GM23338 (cell line): ENCODE results near the gene GRIA3. TPM values are rescaled to one million over a fixed set of nuclear protein-coding genes. Genes with fewer than 3 reads are reported as not detected.

Experiments
- ATAC-seq: fragments of 200-7000 bp; cut with Tn5 transposase; 3 replicates; pipeline ENCODE4 v1.9.1; 2020
- DNase-seq: peaks from one replicate; pipeline ENCODE4 v3.0.0-alpha.2; 2015; ENCODE audit warnings: low spot score
- H2AFZ ChIP-seq: fragments of 200-600 bp; sonication (generic); 2 replicates; pipeline ENCODE4 v1.8.0; 2016; ENCODE audit warnings: antibody characterized with exemption, mild to moderate bottlenecking, moderate library complexity
- H3F3A ChIP-seq: fragments of 200-600 bp; sonication (generic); replicated peaks from 2 replicates; pipeline ENCODE4 v1.8.0; 2017; ENCODE audit warnings: antibody characterized with exemption, mixed run types, low read depth
- H3K27ac ChIP-seq: fragments of 200-600 bp; sonication (generic); 2 replicates; pipeline ENCODE4 v1.6.1; 2016; ENCODE audit warnings: low read depth
- H3K27me3 ChIP-seq: fragments of 200-600 bp; sonication (generic); 2 replicates; pipeline ENCODE4 v1.8.0; 2016; ENCODE audit warnings: mild to moderate bottlenecking, mixed run types, moderate library complexity; ENCODE audit not compliant: insufficient read depth
- H3K36me3 ChIP-seq: fragments of 200-600 bp; sonication (generic); 2 replicates; pipeline ENCODE4 v1.8.0; 2016; ENCODE audit warnings: mild to moderate bottlenecking; ENCODE audit not compliant: insufficient read depth
- H3K4me1 ChIP-seq: fragments of 200-600 bp; sonication (generic); 2 replicates; pipeline ENCODE4 v1.8.0; 2016; ENCODE audit warnings: mild to moderate bottlenecking, moderate library complexity; ENCODE audit not compliant: insufficient read depth
- H3K4me2 ChIP-seq: fragments of 200-600 bp; sonication (generic); 2 replicates; pipeline ENCODE4 v1.7.1; 2017; ENCODE audit warnings: mixed run types
- H3K4me3 ChIP-seq: fragments of 200-600 bp; sonication (generic); 2 replicates; pipeline ENCODE4 v1.6.1; 2016; ENCODE audit warnings: mixed run types
- H3K79me2 ChIP-seq: fragments of 200-600 bp; sonication (generic); replicated peaks from 2 replicates; pipeline ENCODE4 v1.8.0; 2017; ENCODE audit warnings: mild to moderate bottlenecking; ENCODE audit not compliant: insufficient read depth
- H3K9me2 ChIP-seq: fragments of 200-600 bp; sonication (generic); 2 replicates; pipeline ENCODE4 v1.8.0; 2017; ENCODE audit not compliant: insufficient read depth
- H4K20me1 ChIP-seq: fragments of 200-600 bp; sonication (generic); replicated peaks from 2 replicates; pipeline ENCODE4 v1.8.0; 2017; ENCODE audit warnings: mild to moderate bottlenecking; ENCODE audit not compliant: insufficient read depth
- H3K27ac Mint-ChIP-seq: 2 replicates; pipeline ENCODE4 v1.8.0; 2020; ENCODE audit warnings: inconsistent platforms, mild to moderate bottlenecking, moderate library complexity, mixed read lengths
- H3K27me3 Mint-ChIP-seq: 3 replicates; pipeline ENCODE4 v1.8.0; 2022; ENCODE audit warnings: low read depth, mild to moderate bottlenecking, moderate library complexity, mixed read lengths, inconsistent platforms; ENCODE audit not compliant: insufficient read depth, poor library complexity
- H3K36me3 Mint-ChIP-seq: 3 replicates; pipeline ENCODE4 v1.8.0; 2021; ENCODE audit warnings: low read depth, mild to moderate bottlenecking, inconsistent platforms, moderate library complexity, mixed read lengths
- H3K4me1 Mint-ChIP-seq: 3 replicates; pipeline ENCODE4 v1.8.0; 2020; ENCODE audit warnings: mild to moderate bottlenecking, inconsistent platforms, mixed read lengths
- H3K4me3 Mint-ChIP-seq: 3 replicates; pipeline ENCODE4 v1.8.0; 2021; ENCODE audit warnings: moderate library complexity, mild to moderate bottlenecking, inconsistent platforms, mixed read lengths
- H3K9me3 Mint-ChIP-seq: 3 replicates; pipeline ENCODE4 v1.8.0; 2020; ENCODE audit warnings: moderate library complexity, mild to moderate bottlenecking, inconsistent platforms, mixed read lengths
- CREB1 ChIP-seq: fragments of 250-450 bp; sonication (Bioruptor Pico); IDR thresholded peaks from 2 replicates; pipeline ENCODE4 v1.5.0; 2020; ENCODE audit warnings: low read depth, mild to moderate bottlenecking, moderate library complexity
- CTCF ChIP-seq, 2 experiments: fragments of 200-600 bp in 1 of 2; sonication (generic) in 1 of 2; conservative IDR thresholded peaks; 2 replicates each; pipeline versions ENCODE4 v1.5.1 to v1.6.1; 2016 to 2017; ENCODE audit warnings: antibody characterized with exemption in 2 of 2, low read depth in 2 of 2, mild to moderate bottlenecking in 2 of 2, moderate library complexity in 1 of 2
- EZH2 ChIP-seq: fragments of 200-600 bp; sonication (generic); IDR thresholded peaks from one replicate; pipeline ENCODE4 v1.8.0; 2017; ENCODE audit warnings: antibody characterized with exemption, mild to moderate bottlenecking, low read depth; ENCODE audit not compliant: unreplicated experiment
- EZH2phosphoT487 ChIP-seq: fragments of 200-600 bp; sonication (generic); IDR thresholded peaks from one replicate; pipeline ENCODE4 v1.8.1; 2018; ENCODE audit warnings: antibody characterized with exemption; ENCODE audit not compliant: unreplicated experiment
- JUNB ChIP-seq: IDR thresholded peaks from one replicate; pipeline ENCODE4 v1.6.1; 2016; ENCODE audit warnings: antibody characterized with exemption; ENCODE audit not compliant: unreplicated experiment
- NANOG ChIP-seq: IDR thresholded peaks from 2 replicates; pipeline ENCODE4 v1.6.1; 2016; ENCODE audit warnings: antibody characterized with exemption, borderline replicate concordance
- POLR2AphosphoS5 ChIP-seq: IDR thresholded peaks from 2 replicates; pipeline ENCODE4 v1.6.1; 2016; ENCODE audit warnings: antibody characterized with exemption, low read depth
- STAT1 ChIP-seq: IDR thresholded peaks from one replicate; pipeline ENCODE4 v1.6.1; 2016; ENCODE audit warnings: antibody characterized with exemption; ENCODE audit not compliant: unreplicated experiment
- ZNF114 ChIP-seq: fragments of 250-450 bp; sonication (Bioruptor Pico); IDR thresholded peaks from 2 replicates; pipeline ENCODE4 v1.5.0; 2020; ENCODE audit warnings: mild to moderate bottlenecking, moderate library complexity
- ZNF331 ChIP-seq: fragments of 250-450 bp; sonication (Bioruptor Pico); IDR thresholded peaks from 2 replicates; pipeline ENCODE4 v1.5.0; 2020; ENCODE audit warnings: low read depth, mild to moderate bottlenecking, moderate library complexity
- ZNF462 ChIP-seq: fragments of 250-450 bp; sonication (Bioruptor Pico); IDR thresholded peaks from 2 replicates; pipeline ENCODE4 v1.5.0; 2020; ENCODE audit warnings: mild to moderate bottlenecking, moderate library complexity
- polyA plus RNA-seq: library from polyadenylated mRNA; unstranded; fragments of >200 nt; fragmentation: Nextera tagmentation; extraction: Ambion mirVana; gene quantifications from 2 replicates; pipeline ENCODE4 v1.2.1, GENCODE V29; 2016
- total RNA-seq: library from RNA; depleted of rRNA; stranded (reverse); fragments of >200 nt; shearing (Covaris generic); gene quantifications from 2 replicates; pipeline ENCODE4 v1.2.3, GENCODE V29; 2014
- TF ChIP-seq, protein P1 (sequence below): IDR thresholded peaks from 2 replicates; pipeline ENCODE4 v1.6.1; 2016; ENCODE audit warnings: antibody characterized with exemption

Gene GRIA3
- total and polyA plus RNA-seq, 2 experiments from 2014 or later = 2.7 to 5.6 TPM

GRCh38 chrX:123171781-123172180 lies 12.3 kb upstream of the GRIA3 start (continued):
- TF ChIP-seq ZNF462 (CRISPR knock-in tag) = no peak
- TF ChIP-seq EZH2phosphoT487 = no peak
- TF ChIP-seq, protein P1, sequence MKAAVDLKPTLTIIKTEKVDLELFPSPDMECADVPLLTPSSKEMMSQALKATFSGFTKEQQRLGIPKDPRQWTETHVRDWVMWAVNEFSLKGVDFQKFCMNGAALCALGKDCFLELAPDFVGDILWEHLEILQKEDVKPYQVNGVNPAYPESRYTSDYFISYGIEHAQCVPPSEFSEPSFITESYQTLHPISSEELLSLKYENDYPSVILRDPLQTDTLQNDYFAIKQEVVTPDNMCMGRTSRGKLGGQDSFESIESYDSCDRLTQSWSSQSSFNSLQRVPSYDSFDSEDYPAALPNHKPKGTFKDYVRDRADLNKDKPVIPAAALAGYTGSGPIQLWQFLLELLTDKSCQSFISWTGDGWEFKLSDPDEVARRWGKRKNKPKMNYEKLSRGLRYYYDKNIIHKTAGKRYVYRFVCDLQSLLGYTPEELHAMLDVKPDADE = no peak
- no peak for TF ChIP-seq CTCF (conservative IDR thresholded peaks at IDR 0.05; ENCODE audit: low read depth in 2 of 2)

DNA sequence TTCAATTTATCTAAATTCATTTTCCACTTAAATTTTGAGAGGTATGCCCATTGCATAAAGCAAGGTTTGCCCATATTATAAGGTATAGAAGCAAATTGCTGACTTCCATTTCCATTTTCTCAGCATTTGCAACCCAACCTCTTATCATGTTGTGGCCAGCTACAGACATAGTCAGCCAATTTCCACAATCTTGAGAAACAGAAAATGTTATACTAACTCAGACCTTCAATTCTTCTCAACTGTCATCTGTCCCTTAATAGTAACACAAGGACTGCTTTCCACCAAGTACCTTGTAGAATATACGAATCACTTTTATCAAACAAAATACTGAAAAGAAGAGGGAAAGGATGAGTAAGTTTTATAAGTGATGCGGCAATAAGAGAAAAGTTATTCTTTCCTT lies 11.2 kb upstream of the GRIA3 start:
- no peaks in the 10 kb centered on the region for H3K9me3 Mint-ChIP-seq
- no peaks in the 10 kb centered on the region for H4K20me1 ChIP-seq
- no peaks in the 10 kb centered on the region for H3K36me3 Mint-ChIP-seq
- H3K4me3 ChIP-seq = no peak overlapping the region
- H3K4me1 Mint-ChIP-seq = peaks cover 9% of the 10 kb centered on the region; the same call in 2 of the 3 replicates
- H3K79me2 ChIP-seq = no peaks in the 10 kb centered on the region
- H3K27me3 Mint-ChIP-seq = no peaks in the 10 kb centered on the region
- H2AFZ ChIP-seq = no peak overlapping the region
- no peak for TF ChIP-seq STAT1
- no peak for TF ChIP-seq POLR2AphosphoS5
- no peak for TF ChIP-seq EZH2
- no peak for TF ChIP-seq CREB1
- no peak for TF ChIP-seq JUNB
- TF ChIP-seq, protein P1 = no peak
- no peak for TF ChIP-seq ZNF114 (CRISPR knock-in tag)
- TF ChIP-seq CTCF (conservative IDR thresholded peaks at IDR 0.05; ENCODE audit: low read depth in 2 of 2) = no peak
- no peak for TF ChIP-seq EZH2phosphoT487
- no peak for TF ChIP-seq NANOG
- TF ChIP-seq ZNF331 (CRISPR knock-in tag) = no peak
- no peak overlapping the region for H3K4me3 Mint-ChIP-seq
- peaks cover 3% of the 10 kb centered on the region; the same call in 1 of the 2 replicates for H3K4me1 ChIP-seq
- no peaks in the 10 kb centered on the region for H3K36me3 ChIP-seq
- no peak overlapping the region for H3K27ac Mint-ChIP-seq
- H3K27ac ChIP-seq = no peak overlapping the region
- H3F3A ChIP-seq = no peaks in the 10 kb centered on the region
- H3K9me2 ChIP-seq = no peaks in the 10 kb centered on the region
- ATAC-seq (no peak), DNase-seq (no peak)
- no peak overlapping the region for H3K4me2 ChIP-seq
- no peaks in the 10 kb centered on the region for H3K27me3 ChIP-seq
